SJCRH30 (cell line): ENCODE data around the gene PASK. TPM values are rescaled to one million over a fixed set of nuclear protein-coding genes. Genes with fewer than 3 reads are reported as not detected.
"Not testable (repeated sequence)": the region's sequence is repeated elsewhere in the genome, so short reads cannot be mapped to it uniquely, and the experiment has no call there.

Experiments used
- DNase-seq, 2 experiments: peaks; one replicate each; pipeline ENCODE4 v3.0.0-alpha.2; 2015 to 2020
- H3K27ac ChIP-seq: fragments of 250-450 bp; sonication (Bioruptor Pico); 2 replicates; pipeline ENCODE4 v1.5.1; 2020; ENCODE audit warnings: mild to moderate bottlenecking, moderate library complexity
- H3K27me3 ChIP-seq: fragments of 250-450 bp; sonication (Bioruptor Pico); 2 replicates; pipeline ENCODE4 v1.5.1; 2020; ENCODE audit warnings: mild to moderate bottlenecking, moderate library complexity
- H3K36me3 ChIP-seq: fragments of 250-450 bp; sonication (Bioruptor Pico); 2 replicates; pipeline ENCODE4 v1.5.1; 2020; ENCODE audit warnings: mild to moderate bottlenecking, moderate library complexity
- H3K4me1 ChIP-seq: fragments of 250-450 bp; sonication (Bioruptor Pico); 2 replicates; pipeline ENCODE4 v1.5.1; 2020; ENCODE audit warnings: mild to moderate bottlenecking, moderate library complexity
- H3K4me3 ChIP-seq: fragments of 250-450 bp; sonication (Bioruptor Pico); 2 replicates; pipeline ENCODE4 v1.5.1; 2020; ENCODE audit warnings: mild to moderate bottlenecking, moderate library complexity
- H3K9me3 ChIP-seq: fragments of 250-450 bp; sonication (Bioruptor Pico); replicated peaks from 2 replicates; pipeline ENCODE4 v1.5.1; 2020; ENCODE audit warnings: mild to moderate bottlenecking, moderate library complexity
- total RNA-seq: library from RNA; depleted of rRNA; stranded (reverse); fragments of >200 nt; shearing (Covaris generic); gene quantifications from 2 replicates; pipeline ENCODE4 v1.2.3, GENCODE V29; 2014; rRNA removed

PASK gene
- total RNA-seq, result 20.4 and 23.3 TPM in 2 replicates

DNA sequence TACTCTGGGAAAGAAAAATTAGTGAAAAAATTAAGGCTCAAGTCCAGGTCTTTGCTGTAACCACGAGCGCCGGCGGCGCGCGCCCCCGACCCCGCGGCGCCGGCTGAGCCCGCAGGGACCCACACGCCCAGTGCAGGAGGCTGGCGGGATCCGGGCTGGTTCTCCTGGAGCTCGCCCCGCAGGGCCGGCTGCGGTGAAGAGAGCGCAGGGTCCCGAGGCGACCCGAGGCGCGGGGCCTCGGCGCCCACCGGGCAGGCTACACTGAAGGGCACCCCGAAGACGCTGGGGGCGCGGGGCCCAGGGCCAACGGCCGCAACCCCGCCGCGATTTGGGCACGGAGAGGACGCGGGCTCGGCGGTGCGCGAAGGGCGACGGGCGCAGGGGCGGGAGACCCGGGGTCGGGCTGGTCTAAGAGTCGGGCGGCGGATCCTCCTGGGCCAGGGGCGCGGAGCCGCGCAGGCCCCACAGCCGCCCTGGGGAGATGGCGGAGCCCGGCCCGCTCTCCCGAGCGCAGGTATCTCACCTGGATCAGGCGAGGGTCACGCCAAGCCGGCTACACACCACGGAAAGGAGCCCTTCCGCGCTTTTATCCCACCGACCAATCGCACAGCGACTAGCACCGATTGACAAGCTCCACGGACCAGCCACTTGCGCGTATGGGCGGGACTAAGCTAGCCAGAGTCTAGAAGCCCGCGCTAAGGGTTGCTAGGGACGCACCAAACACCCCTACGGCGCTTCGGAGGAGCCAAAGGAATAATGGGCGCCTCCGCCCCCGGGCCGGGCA, at the start of gene PASK:
TSS of gene PASK (minus strand) at position 582 of the 784 bp plus-strand sequence. CDS start 6,440 bp downstream, outside the sequence.
- Histone ChIP-seq H3K27me3 (no peaks in the 10 kb centered on the region), H3K4me3 (peak within 1 kb of the TSS; percentile 83), H3K9me3 (no peaks in the 10 kb centered on the region), H3K36me3 (no peaks in the 10 kb centered on the region), H3K4me1 (peaks cover 13% of the 10 kb centered on the region; the same call in 1 of the 2 replicates), H3K27ac (peak within 1 kb of the TSS; percentile 47; the same call in 1 of the 2 replicates)
- peak; percentile 96 to 97 for DNase-seq

GRCh38 chr2:241198381-241199279, 49.4 kb upstream of the PASK start:
- no peak overlapping the region for H3K27ac ChIP-seq
- no peaks in the 10 kb centered on the region for H3K9me3 ChIP-seq
- no peak for DNase-seq
- no peaks in the 10 kb centered on the region for H3K27me3 ChIP-seq
- no peak overlapping the region for H3K4me3 ChIP-seq
- H3K36me3 ChIP-seq, result no peaks in the 10 kb centered on the region
- H3K4me1 ChIP-seq, result no peaks in the 10 kb centered on the region

DNA sequence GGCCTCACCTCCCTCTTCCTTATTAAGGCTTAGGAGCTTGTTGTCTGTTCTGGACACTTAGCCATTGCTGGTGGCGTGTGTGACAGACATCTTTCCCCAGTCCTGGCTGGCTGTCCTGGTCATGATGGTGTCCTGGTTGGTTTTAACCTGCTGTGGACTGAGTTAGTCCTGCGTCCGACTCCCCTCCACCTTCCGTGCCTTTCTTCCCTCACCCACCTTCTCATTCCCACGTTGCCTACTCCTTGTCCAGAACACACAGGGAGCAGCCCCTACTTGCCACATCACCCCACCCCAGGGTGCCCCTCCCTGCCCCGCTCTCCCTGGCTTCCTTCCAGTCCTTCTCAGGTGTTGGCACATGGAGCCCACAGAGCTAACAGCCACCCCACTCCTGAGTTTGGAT, 48.7 kb upstream of the PASK start:
- Histone ChIP-seq H3K36me3 (no peaks in the 10 kb centered on the region), H3K9me3 (no peaks in the 10 kb centered on the region), H3K27me3 (0 out of 2 replicates have a peak, but pooled peaks cover 2% of the 10 kb centered on the region), H3K27ac (no peak overlapping the region), H3K4me3 (no peak overlapping the region), H3K4me1 (no peaks in the 10 kb centered on the region)
- DNase-seq, result no peak

GRCh38 chr2:241197246-241197645, 48.0 kb upstream of the PASK start:
- not testable (repeated sequence) for H3K27me3 ChIP-seq, H3K36me3 ChIP-seq, H3K4me1 ChIP-seq, H3K4me3 ChIP-seq, H3K9me3 ChIP-seq, DNase-seq, H3K27ac ChIP-seq

GRCh38 chr2:241195506-241196130, 46.3 kb upstream of the PASK start:
- 0 out of 2 replicates have a peak, but pooled peaks cover 2% of the 10 kb centered on the region for H3K27me3 ChIP-seq
- H3K4me3 ChIP-seq, result no peak overlapping the region
- no peaks in the 10 kb centered on the region for H3K4me1 ChIP-seq
- H3K27ac ChIP-seq, result no peak overlapping the region
- DNase-seq, result no peak
- H3K36me3 ChIP-seq, result no peaks in the 10 kb centered on the region
- H3K9me3 ChIP-seq, result no peaks in the 10 kb centered on the region

DNA sequence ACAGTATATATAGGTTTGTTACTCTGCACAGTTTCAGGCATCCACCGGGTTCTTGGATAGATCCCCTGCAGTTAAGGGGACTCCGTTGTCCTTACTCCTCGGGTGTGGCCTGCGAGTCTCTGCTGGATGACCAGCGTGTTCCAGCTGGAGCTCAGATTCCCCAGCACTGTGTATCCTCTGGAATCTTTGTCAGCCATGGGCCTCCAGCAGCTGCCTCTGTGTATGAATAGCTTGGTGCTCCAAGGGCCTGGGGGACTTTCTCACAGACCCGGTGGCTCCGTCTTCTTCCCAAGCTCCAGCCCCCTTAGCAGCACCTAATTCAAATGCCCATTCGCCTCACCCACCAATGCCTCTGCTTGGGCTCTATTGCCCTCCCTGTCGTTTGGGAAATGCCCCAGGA, 45.5 kb upstream of the PASK start:
- Histone ChIP-seq H3K27me3 (0 out of 2 replicates have a peak, but pooled peaks cover 2% of the 10 kb centered on the region), H3K4me3 (no peak overlapping the region), H3K9me3 (no peaks in the 10 kb centered on the region), H3K27ac (no peak overlapping the region), H3K4me1 (no peaks in the 10 kb centered on the region), H3K36me3 (no peaks in the 10 kb centered on the region)
- no peak for DNase-seq

DNA sequence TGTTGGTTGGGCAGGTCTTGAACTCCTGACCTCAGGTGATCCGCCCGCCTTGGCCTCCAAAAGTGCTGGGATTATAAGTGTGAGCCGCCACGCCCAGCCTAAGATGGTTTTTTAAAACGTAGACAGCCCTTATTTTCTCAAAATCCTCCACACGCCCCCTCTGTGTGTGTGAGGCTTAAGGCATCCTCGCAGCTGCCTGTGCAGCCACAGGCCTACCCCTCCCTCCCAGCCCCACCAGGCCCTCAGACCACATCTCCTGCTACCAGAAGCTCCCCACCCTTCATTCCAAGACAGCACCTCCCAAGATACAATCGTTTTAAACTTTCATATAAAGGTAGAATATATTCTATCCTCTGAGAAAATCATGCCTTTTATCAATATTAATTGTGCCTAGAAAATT, 44.0 kb upstream of the PASK start:
- H3K9me3 ChIP-seq, result no peaks in the 10 kb centered on the region
- DNase-seq, result no peak
- no peaks in the 10 kb centered on the region for H3K36me3 ChIP-seq
- peaks cover 6% of the 10 kb centered on the region; the same call in 1 of the 2 replicates for H3K27me3 ChIP-seq
- no peaks in the 10 kb centered on the region for H3K4me1 ChIP-seq
- H3K4me3 ChIP-seq, result no peak overlapping the region
- H3K27ac ChIP-seq, result no peak overlapping the region

GRCh38 chr2:241191081-241191480, 41.8 kb upstream of the PASK start:
- no peak for DNase-seq
- H3K4me3 ChIP-seq, result no peak overlapping the region
- H3K27ac ChIP-seq, result no peak overlapping the region
- no peaks in the 10 kb centered on the region for H3K9me3 ChIP-seq
- H3K36me3 ChIP-seq, result no peaks in the 10 kb centered on the region
- H3K4me1 ChIP-seq, result no peaks in the 10 kb centered on the region
- H3K27me3 ChIP-seq, result peaks cover 7% of the 10 kb centered on the region; the same call in 1 of the 2 replicates

GRCh38 chr2:241190291-241190981, 41.2 kb upstream of the PASK start:
- H3K4me1 ChIP-seq, result no peaks in the 10 kb centered on the region
- H3K4me3 ChIP-seq, result no peak overlapping the region
- H3K27me3 ChIP-seq, result peaks cover 7% of the 10 kb centered on the region; the same call in 1 of the 2 replicates
- H3K27ac ChIP-seq, result no peak overlapping the region
- no peaks in the 10 kb centered on the region for H3K9me3 ChIP-seq
- no peak for DNase-seq
- H3K36me3 ChIP-seq, result no peaks in the 10 kb centered on the region

GRCh38 chr2:241189856-241190201, 40.6 kb upstream of the PASK start:
- Histone ChIP-seq H3K27ac (no peak overlapping the region), H3K36me3 (no peaks in the 10 kb centered on the region), H3K4me1 (no peaks in the 10 kb centered on the region), H3K9me3 (no peaks in the 10 kb centered on the region), H3K27me3 (peaks cover 7% of the 10 kb centered on the region; the same call in 1 of the 2 replicates), H3K4me3 (no peak overlapping the region)
- DNase-seq, result no peak

GRCh38 chr2:241189093-241189855, 40.0 kb upstream of the PASK start:
- Histone ChIP-seq H3K27ac (no peak overlapping the region), H3K4me3 (no peak overlapping the region), H3K9me3 (no peaks in the 10 kb centered on the region), H3K4me1 (no peaks in the 10 kb centered on the region), H3K36me3 (no peaks in the 10 kb centered on the region), H3K27me3 (peaks cover 7% of the 10 kb centered on the region; the same call in 1 of the 2 replicates)
- DNase-seq, result no peak

DNA sequence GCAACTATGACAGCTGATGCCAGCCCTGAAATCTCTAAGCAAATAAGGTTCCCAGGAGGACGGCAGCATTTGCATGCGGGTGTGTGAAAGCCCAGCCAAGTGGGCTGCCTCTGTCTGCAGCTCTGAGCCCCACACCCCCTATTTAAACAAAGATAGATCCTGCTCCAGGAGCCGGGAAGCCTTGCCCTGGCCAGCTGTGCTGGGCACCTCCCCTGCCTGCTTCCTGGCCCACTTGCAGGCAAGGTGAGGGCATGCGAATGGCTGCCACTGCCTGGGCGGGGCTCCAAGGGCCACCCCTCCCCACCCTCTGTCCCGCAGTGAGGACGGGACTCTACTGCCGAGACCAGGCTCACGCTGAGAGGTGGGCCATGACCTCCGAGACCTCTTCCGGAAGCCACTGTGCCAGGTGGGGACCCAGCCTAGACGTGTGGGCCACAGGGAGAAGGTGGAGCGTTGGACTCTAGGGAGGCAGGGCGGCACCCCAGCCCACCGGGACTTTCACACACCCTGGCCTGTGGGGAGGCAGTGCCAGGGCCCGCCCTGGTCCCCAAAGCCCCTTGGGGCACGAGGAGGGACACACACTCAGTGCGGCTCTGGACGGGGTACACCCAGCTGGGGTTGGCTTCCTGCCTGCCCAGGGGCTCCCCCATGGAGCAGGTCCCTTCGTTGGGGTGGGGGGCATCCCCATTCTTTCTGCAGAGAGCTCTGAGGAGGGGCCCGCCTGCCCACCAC, 39.3 kb upstream of the PASK start, which contains the start of gene ANO7:
TSS of gene ANO7 (plus strand) at position 317 of the 732 bp plus-strand sequence. CDS start 1,387 bp downstream, outside the sequence.
- H3K9me3 ChIP-seq, result no peaks in the 10 kb centered on the region
- H3K27ac ChIP-seq, result no peak within 1 kb of the TSS
- DNase-seq, result no peak
- H3K4me3 ChIP-seq, result no peak within 1 kb of the TSS
- no peaks in the 10 kb centered on the region for H3K36me3 ChIP-seq
- H3K4me1 ChIP-seq, result no peaks in the 10 kb centered on the region
- H3K27me3 ChIP-seq, result peaks cover 6% of the 10 kb centered on the region; the same call in 1 of the 2 replicates

DNA sequence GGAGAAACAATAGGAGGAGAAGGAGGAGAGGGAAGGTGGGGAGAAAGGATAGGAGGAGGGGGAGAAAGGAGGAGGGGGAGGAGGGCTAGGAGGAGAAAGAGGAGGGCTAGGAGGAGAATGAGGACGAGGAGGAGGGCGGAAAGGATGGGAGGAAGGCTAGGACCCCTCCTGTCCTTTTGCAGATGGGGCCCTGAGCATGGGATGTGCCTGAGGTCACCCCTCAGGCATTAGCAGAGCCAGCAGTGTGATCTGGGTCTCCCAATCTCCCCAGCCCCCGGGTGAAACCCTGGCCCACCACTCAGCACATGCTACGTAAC, 38.6 kb upstream of the PASK start:
- H3K27me3 ChIP-seq, result peaks cover 4% of the 10 kb centered on the region; the same call in 1 of the 2 replicates
- no peaks in the 10 kb centered on the region for H3K36me3 ChIP-seq
- no peaks in the 10 kb centered on the region for H3K9me3 ChIP-seq
- no peaks in the 10 kb centered on the region for H3K4me1 ChIP-seq
- DNase-seq, result no peak
- H3K27ac ChIP-seq, result no peak overlapping the region
- no peak overlapping the region for H3K4me3 ChIP-seq
